SW480 (cell line): ENCODE results near the gene PHRF1.

Source experiments
- DNase-seq: peaks from one replicate; pipeline ENCODE4 v3.0.0-alpha.2; 2016; ENCODE audit warnings: low spot score

Gene PHRF1

GRCh38 chr11:656866-657265, 80.6 kb downstream of the PHRF1 start:
- DNase-seq, result no peak

GRCh38 chr11:657691-658126, 81.4 kb downstream of the PHRF1 start:
- no peak for DNase-seq

GRCh38 chr11:659532-660085, 83.3 kb downstream of the PHRF1 start:
- no peak for DNase-seq

DNA sequence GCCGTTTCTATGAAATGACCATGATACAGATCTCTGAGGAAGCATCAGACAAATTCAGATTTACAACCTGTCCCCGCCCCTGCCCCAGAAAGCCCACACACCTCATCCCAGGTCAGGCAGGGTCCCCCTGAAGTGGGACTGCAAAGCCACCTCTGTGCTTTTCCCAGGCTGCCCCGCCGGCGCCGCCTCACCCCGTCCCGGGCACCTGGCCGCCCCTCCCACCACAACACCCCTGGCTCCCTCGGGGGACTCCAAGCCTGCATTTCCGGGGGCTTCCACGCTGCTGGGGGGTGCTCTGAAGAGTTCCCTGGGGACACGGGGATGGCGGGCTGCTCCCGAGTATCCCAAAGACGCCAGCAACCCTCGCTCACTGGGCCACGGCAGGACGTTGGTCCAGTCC, 84.0 kb downstream of the PHRF1 start:
- DNase-seq, result no peak

DNA sequence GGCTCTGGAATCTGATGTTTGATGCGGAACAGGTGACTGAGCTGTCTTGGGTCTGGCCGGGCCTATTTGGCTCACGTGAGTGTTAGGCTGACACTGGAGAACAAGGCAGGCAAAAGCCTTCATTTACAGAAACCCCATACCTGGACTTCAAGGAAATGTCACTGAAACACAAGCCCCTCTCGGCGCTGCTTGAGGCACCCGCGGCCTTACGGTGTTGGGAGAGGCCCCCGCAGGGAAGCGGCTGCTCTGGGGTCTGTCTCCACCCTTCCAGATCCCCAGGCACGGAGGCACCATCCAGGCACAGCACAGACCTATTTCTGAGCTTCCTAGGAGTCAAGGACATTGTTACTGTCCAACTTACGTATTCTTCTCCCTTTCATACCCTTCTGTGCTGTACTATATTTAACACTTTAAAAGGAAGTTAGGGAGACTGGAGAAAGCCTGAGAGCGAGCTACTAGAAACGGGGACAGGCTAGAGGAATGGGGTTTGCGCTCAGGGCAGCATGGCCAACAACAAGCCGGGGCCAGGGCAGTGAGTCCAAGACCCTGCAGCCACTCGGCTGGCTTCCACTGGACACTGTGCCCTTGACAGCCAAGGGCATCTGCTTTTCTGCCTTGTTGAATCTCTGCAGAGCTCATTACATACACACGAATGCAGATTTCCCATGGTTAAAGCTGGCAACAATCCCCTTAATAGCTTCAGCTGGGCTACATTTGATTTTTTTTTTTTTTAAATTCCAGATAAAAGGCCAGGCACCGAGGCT, 84.6 kb downstream of the PHRF1 start:
- no peak for DNase-seq
